Fibroblast of skin of left biceps (primary cell): ENCODE measurements around the gene HOXA13.

Experiments
- DNase-seq, 2 experiments: peaks; one replicate each; pipeline ENCODE4 v3.0.0-alpha.2; 2013; ENCODE audit warnings: low read depth in 2 of 2

HOXA13 gene

GRCh38 chr7:27181795-27182275 lies 18.1 kb downstream of the HOXA13 start:
- DNase-seq: no peak

GRCh38 chr7:27180431-27181420 lies 19.2 kb downstream of the HOXA13 start:
- no peak for DNase-seq

GRCh38 chr7:27179503-27180430 lies 20.1 kb downstream of the HOXA13 start:
- peak in 1 of 2 experiments; percentile 64 for DNase-seq

GRCh38 chr7:27179030-27179429 lies 20.9 kb downstream of the HOXA13 start:
- DNase-seq: no peak

GRCh38 chr7:27178366-27178765 lies 21.5 kb downstream of the HOXA13 start:
- DNase-seq: no peak

GRCh38 chr7:27177795-27178320 lies 22.0 kb downstream of the HOXA13 start:
- DNase-seq: no peak

- DNase-seq: no peak
These were observed 22.7 kb downstream of the HOXA13 start for GRCh38 chr7:27176962-27177794.

GRCh38 chr7:27176524-27176845 lies 23.4 kb downstream of the HOXA13 start:
- no peak for DNase-seq

GRCh38 chr7:27175626-27176523 lies 24.0 kb downstream of the HOXA13 start:
- no peak for DNase-seq

GRCh38 chr7:27174874-27175625 lies 24.8 kb downstream of the HOXA13 start:
- DNase-seq: no peak

GRCh38 chr7:27173956-27174873 lies 25.7 kb downstream of the HOXA13 start, which contains the start of gene HOXA10:
Gene HOXA10, minus strand, starts transcription at chr7:27174320. Its CDS starts 14 bp downstream, at chr7:27174306.
- DNase-seq: peak in 1 of 2 experiments; percentile 62

- no peak for DNase-seq
These were observed 26.4 kb downstream of the HOXA13 start for GRCh38 chr7:27173511-27173955.

GRCh38 chr7:27172823-27173510 lies 26.9 kb downstream of the HOXA13 start:
- DNase-seq: peak in 1 of 2 experiments; percentile 53

GRCh38 chr7:27172315-27172774 lies 27.5 kb downstream of the HOXA13 start:
- no peak for DNase-seq

GRCh38 chr7:27171637-27172314 lies 28.1 kb downstream of the HOXA13 start:
- DNase-seq: no peak

- no peak for DNase-seq
These were observed 28.6 kb downstream of the HOXA13 start for GRCh38 chr7:27171325-27171636.
